ENCODE data around the gene MGAM2. TPM values are rescaled to one million over a fixed set of nuclear protein-coding genes. Genes with fewer than 3 reads are reported as not detected.

Gene MGAM2
- total and polyA plus RNA-seq, 2 donors: 0.02 to 0.09 TPM

DNA sequence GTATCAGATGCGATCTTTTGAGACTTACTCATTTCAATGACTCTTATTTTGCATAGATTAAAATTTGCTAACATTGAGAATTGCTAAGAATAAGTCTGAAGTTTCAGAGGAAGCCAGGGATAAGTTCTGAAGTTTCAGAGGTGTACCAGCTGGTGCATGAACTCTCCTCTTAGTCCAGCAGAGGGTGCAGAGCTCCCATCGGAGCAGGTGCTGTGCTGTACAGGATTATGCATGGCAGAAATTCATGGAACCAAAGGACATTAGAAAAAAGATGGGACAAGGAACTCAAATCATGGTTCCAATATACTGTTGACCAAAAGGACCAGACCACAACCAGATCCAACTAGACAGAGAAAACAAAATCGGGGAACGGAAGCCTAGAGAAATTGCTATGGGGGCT lies 41.9 kb downstream of the MGAM2 start:
- H3K27me3 ChIP-seq (ENCODE audit: control insufficient read depth in 2 of 2, insufficient read depth in 1 of 2, low read length in 1 of 2): no peaks in the 10 kb centered on the region
- H3K4me3 ChIP-seq (ENCODE audit: low read length in 2 of 2): no peak overlapping the region
- H3K36me3 ChIP-seq (ENCODE audit: control insufficient read depth in 2 of 2, insufficient read depth in 2 of 2, low read length in 1 of 2): no peaks in the 10 kb centered on the region
- DNase-seq (ENCODE audit: low read depth in 6 of 9, low spot score in 9 of 9): peak in 1 of 9 donors; percentile 24
- no peak overlapping the region for H3K27ac ChIP-seq (ENCODE audit: low read depth in 1 of 2, low read length in 1 of 2)
- WGBS: 86% methylated on average over 4 of the region's 4 CpGs
- no peaks in the 10 kb centered on the region for H3K9me3 ChIP-seq (ENCODE audit: control insufficient read depth in 2 of 2, insufficient read depth in 1 of 2, low read length in 1 of 2)
- no peaks in the 10 kb centered on the region for H3K4me1 ChIP-seq (ENCODE audit: control insufficient read depth in 2 of 2, insufficient read depth in 2 of 2, low read length in 2 of 2)

DNA sequence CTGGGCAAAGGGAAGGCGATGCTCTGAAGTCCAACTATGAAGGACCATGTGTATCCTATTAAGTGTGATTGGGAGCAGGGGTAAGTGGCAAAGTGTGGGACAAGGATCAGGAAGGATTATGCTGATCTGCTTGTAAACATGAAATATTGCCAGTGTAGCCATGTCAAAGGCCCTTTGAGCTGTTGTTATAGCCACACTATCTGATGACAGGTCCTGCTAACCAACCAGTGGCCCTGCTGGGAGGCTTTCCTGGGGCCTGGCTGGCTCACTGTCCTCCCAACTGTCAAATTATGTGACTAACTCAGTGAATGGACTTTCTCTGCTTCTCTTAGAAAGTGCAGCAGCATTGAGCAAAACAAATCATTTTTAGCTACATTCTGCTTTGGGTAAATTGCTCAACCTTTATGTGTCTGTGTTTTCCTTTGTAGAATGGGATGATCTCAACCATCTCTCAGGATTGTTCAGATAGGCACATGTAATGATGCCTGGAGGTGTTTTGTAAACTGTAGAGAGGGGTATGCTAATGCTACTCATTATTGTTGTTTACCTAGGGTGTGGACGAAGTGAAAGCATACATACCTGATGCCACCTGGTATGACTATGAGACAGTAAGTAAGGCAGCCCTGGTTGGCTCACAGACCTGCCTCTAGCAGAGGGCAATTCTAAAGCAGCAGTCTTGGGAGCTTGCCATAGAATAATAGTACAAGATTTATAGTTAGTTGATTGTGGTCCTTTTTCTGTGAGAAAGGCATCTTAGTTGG lies 47.4 kb downstream of the MGAM2 start:
- Histone ChIP-seq H3K9me3 (ENCODE audit: control insufficient read depth in 2 of 2, insufficient read depth in 1 of 2, low read length in 1 of 2) (no peaks in the 10 kb centered on the region), H3K36me3 (ENCODE audit: control insufficient read depth in 2 of 2, insufficient read depth in 2 of 2, low read length in 1 of 2) (no peaks in the 10 kb centered on the region), H3K27ac (ENCODE audit: low read depth in 1 of 2, low read length in 1 of 2) (no peak overlapping the region), H3K4me1 (ENCODE audit: control insufficient read depth in 2 of 2, insufficient read depth in 2 of 2, low read length in 2 of 2) (no peaks in the 10 kb centered on the region), H3K4me3 (ENCODE audit: low read length in 2 of 2) (no peak overlapping the region), H3K27me3 (ENCODE audit: control insufficient read depth in 2 of 2, insufficient read depth in 1 of 2, low read length in 1 of 2) (no peaks in the 10 kb centered on the region)
- 92% methylated on average over 2 of the region's 2 CpGs for WGBS
- DNase-seq (ENCODE audit: low read depth in 6 of 9, low spot score in 9 of 9): no peak

DNA sequence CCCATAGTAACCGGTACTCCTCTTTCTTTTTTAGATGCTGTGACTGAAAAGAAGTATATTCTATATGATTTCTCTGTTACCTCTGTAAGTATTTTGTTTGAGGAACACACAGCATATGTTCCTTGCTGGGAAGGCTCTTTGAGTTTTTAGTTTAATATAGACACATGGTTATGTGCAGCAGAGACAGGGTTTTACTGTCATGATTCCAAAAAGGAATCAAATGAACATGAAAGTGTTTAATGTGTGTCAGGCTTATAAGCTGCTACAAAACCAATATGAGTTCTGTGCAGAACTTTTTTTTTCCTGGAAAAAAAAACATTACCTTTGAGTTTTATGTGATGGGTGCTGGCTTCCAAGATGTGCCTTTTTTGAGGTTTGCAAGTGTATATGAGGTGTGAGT lies 50.4 kb downstream of the MGAM2 start:
- no peak overlapping the region for H3K27ac ChIP-seq (ENCODE audit: low read depth in 1 of 2, low read length in 1 of 2)
- no peaks in the 10 kb centered on the region for H3K4me1 ChIP-seq (ENCODE audit: control insufficient read depth in 2 of 2, insufficient read depth in 2 of 2, low read length in 2 of 2)
- H3K27me3 ChIP-seq (ENCODE audit: control insufficient read depth in 2 of 2, insufficient read depth in 1 of 2, low read length in 1 of 2): no peaks in the 10 kb centered on the region
- WGBS: 92% methylated on average over 1 of the region's 1 CpG
- H3K4me3 ChIP-seq (ENCODE audit: low read length in 2 of 2): no peak overlapping the region
- H3K9me3 ChIP-seq (ENCODE audit: control insufficient read depth in 2 of 2, insufficient read depth in 1 of 2, low read length in 1 of 2): no peaks in the 10 kb centered on the region
- DNase-seq (ENCODE audit: low read depth in 6 of 9, low spot score in 9 of 9): no peak
- H3K36me3 ChIP-seq (ENCODE audit: control insufficient read depth in 2 of 2, insufficient read depth in 2 of 2, low read length in 1 of 2): no peaks in the 10 kb centered on the region

DNA sequence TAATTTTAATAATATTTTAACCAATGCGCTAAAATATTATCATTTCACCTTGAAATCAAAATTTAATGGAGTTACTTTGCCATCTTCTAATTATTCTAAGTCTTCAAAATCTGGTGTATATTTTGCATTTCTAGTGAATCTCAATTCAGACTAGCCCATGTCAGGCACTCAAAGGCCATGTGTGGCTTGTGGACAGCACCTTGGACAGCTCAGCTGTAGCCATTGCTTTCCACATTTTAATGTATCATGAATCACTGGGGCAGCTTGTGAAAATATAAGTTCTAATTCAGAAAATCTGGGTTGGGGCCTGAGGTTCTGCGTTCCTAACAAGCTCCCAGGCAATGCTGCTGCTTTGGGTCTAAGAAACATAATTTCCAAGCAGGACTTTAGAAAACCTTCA lies 57.2 kb downstream of the MGAM2 start:
- Histone ChIP-seq H3K27ac (ENCODE audit: low read depth in 1 of 2, low read length in 1 of 2) (no peak overlapping the region), H3K4me3 (ENCODE audit: low read length in 2 of 2) (no peak overlapping the region), H3K36me3 (ENCODE audit: control insufficient read depth in 2 of 2, insufficient read depth in 2 of 2, low read length in 1 of 2) (no peaks in the 10 kb centered on the region), H3K27me3 (ENCODE audit: control insufficient read depth in 2 of 2, insufficient read depth in 1 of 2, low read length in 1 of 2) (no peaks in the 10 kb centered on the region), H3K9me3 (ENCODE audit: control insufficient read depth in 2 of 2, insufficient read depth in 1 of 2, low read length in 1 of 2) (no peaks in the 10 kb centered on the region), H3K4me1 (ENCODE audit: control insufficient read depth in 2 of 2, insufficient read depth in 2 of 2, low read length in 2 of 2) (no peaks in the 10 kb centered on the region)
- WGBS: 98% methylated on average over 2 of the region's 2 CpGs
- no peak for DNase-seq (ENCODE audit: low read depth in 6 of 9, low spot score in 9 of 9)

DNA sequence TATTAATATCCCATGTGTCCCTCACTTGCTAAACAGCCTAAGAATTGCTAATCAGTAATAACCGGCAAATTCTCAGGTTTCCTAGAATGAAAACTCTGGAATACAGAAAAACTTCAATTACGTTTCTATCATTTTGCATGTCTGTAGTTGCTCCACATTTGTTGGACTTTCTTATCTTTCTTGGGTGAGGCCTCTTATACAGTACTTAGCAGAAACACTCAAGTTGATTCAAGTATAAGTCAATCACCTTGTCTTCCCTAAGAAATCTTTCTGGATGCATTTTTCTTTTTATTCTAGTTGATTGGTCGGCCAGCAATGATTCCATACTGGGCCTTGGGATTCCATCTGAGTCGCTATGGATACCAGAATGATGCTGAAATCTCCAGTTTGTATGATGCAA lies 61.4 kb downstream of the MGAM2 start:
- Histone ChIP-seq H3K27ac (ENCODE audit: low read depth in 1 of 2, low read length in 1 of 2) (no peak overlapping the region), H3K27me3 (ENCODE audit: control insufficient read depth in 2 of 2, insufficient read depth in 1 of 2, low read length in 1 of 2) (no peaks in the 10 kb centered on the region), H3K4me1 (ENCODE audit: control insufficient read depth in 2 of 2, insufficient read depth in 2 of 2, low read length in 2 of 2) (no peaks in the 10 kb centered on the region), H3K9me3 (ENCODE audit: control insufficient read depth in 2 of 2, insufficient read depth in 1 of 2, low read length in 1 of 2) (no peaks in the 10 kb centered on the region), H3K4me3 (ENCODE audit: low read length in 2 of 2) (no peak overlapping the region), H3K36me3 (ENCODE audit: control insufficient read depth in 2 of 2, insufficient read depth in 2 of 2, low read length in 1 of 2) (no peaks in the 10 kb centered on the region)
- 92% methylated on average over 4 of the region's 4 CpGs for WGBS
- DNase-seq (ENCODE audit: low read depth in 6 of 9, low spot score in 9 of 9): no peak

DNA sequence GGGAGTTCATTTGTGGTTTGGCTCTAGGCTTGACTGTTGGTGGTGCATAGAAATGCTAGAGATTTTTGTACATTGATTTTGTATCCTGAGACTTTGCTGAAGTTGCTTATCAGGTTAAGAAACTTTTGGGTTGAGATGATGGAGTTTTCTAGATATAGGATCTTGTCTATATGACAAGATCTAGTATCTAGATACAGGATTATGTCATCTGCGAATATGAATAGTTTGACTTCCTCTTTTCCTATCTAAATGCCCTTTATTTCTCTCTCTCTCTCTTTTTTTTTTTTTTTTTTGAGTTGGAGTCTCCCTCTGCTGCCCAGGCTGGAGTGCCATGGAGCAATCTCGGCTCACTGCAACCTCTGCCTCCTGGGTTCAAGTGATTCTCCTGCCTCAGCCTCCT lies 62.9 kb downstream of the MGAM2 start:
- 93% methylated on average over 2 of the region's 2 CpGs for WGBS
- Histone ChIP-seq H3K4me1 (ENCODE audit: control insufficient read depth in 2 of 2, insufficient read depth in 2 of 2, low read length in 2 of 2) (no peaks in the 10 kb centered on the region), H3K27ac (ENCODE audit: low read depth in 1 of 2, low read length in 1 of 2) (no peak overlapping the region), H3K27me3 (ENCODE audit: control insufficient read depth in 2 of 2, insufficient read depth in 1 of 2, low read length in 1 of 2) (no peaks in the 10 kb centered on the region), H3K36me3 (ENCODE audit: control insufficient read depth in 2 of 2, insufficient read depth in 2 of 2, low read length in 1 of 2) (no peaks in the 10 kb centered on the region), H3K9me3 (ENCODE audit: control insufficient read depth in 2 of 2, insufficient read depth in 1 of 2, low read length in 1 of 2) (no peaks in the 10 kb centered on the region), H3K4me3 (ENCODE audit: low read length in 2 of 2) (no peak overlapping the region)
- no peak for DNase-seq (ENCODE audit: low read depth in 6 of 9, low spot score in 9 of 9)

DNA sequence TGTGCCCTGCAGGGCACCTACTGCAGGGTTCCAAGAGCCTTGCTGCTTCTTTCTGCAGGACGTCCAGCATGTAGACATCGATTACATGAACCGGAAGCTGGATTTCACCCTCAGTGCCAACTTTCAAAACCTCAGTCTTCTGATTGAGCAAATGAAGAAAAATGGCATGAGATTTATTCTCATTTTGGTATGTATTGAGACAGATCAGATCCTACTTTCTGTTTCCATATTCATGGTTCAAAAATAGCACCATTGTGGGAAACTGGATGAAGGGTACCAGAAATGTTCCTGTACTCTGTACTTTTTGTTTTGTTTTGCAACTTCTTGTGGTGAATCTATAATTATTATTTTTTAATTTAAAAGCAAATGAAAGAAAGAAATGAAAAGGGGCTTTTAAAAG lies 64.1 kb downstream of the MGAM2 start:
- H3K27me3 ChIP-seq (ENCODE audit: control insufficient read depth in 2 of 2, insufficient read depth in 1 of 2, low read length in 1 of 2): no peaks in the 10 kb centered on the region
- H3K36me3 ChIP-seq (ENCODE audit: control insufficient read depth in 2 of 2, insufficient read depth in 2 of 2, low read length in 1 of 2): no peaks in the 10 kb centered on the region
- H3K4me3 ChIP-seq (ENCODE audit: low read length in 2 of 2): no peak overlapping the region
- WGBS: 99% methylated on average over 3 of the region's 3 CpGs
- no peak for DNase-seq (ENCODE audit: low read depth in 6 of 9, low spot score in 9 of 9)
- no peaks in the 10 kb centered on the region for H3K9me3 ChIP-seq (ENCODE audit: control insufficient read depth in 2 of 2, insufficient read depth in 1 of 2, low read length in 1 of 2)
- H3K4me1 ChIP-seq (ENCODE audit: control insufficient read depth in 2 of 2, insufficient read depth in 2 of 2, low read length in 2 of 2): no peaks in the 10 kb centered on the region
- H3K27ac ChIP-seq (ENCODE audit: low read depth in 1 of 2, low read length in 1 of 2): no peak overlapping the region

DNA sequence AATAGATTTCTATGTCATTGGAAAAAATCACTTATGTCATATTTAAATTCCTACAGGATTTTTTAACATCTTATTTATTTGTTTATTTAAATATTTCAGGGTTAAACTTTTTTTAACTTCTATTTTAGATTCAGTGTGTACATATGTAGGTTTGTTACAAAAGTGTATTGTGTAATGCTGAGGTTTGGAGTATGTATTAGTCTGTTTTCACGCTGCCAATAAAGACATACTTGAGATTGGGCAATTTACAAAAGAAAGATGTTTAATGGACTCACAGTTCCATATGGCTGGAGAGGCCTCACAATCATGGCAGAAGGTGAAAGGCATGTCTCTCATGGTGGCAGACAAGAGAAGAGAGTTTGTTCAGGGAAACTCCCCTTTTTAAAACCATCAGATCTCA lies 65.4 kb downstream of the MGAM2 start:
- H3K9me3 ChIP-seq (ENCODE audit: control insufficient read depth in 2 of 2, insufficient read depth in 1 of 2, low read length in 1 of 2): no peaks in the 10 kb centered on the region
- H3K27ac ChIP-seq (ENCODE audit: low read depth in 1 of 2, low read length in 1 of 2): no peak overlapping the region
- no peak for DNase-seq (ENCODE audit: low read depth in 6 of 9, low spot score in 9 of 9)
- no peaks in the 10 kb centered on the region for H3K27me3 ChIP-seq (ENCODE audit: control insufficient read depth in 2 of 2, insufficient read depth in 1 of 2, low read length in 1 of 2)
- no peaks in the 10 kb centered on the region for H3K4me1 ChIP-seq (ENCODE audit: control insufficient read depth in 2 of 2, insufficient read depth in 2 of 2, low read length in 2 of 2)
- no peaks in the 10 kb centered on the region for H3K36me3 ChIP-seq (ENCODE audit: control insufficient read depth in 2 of 2, insufficient read depth in 2 of 2, low read length in 1 of 2)
- WGBS: 97% methylated on average over 1 of the region's 1 CpG
- H3K4me3 ChIP-seq (ENCODE audit: low read length in 2 of 2): no peak overlapping the region

DNA sequence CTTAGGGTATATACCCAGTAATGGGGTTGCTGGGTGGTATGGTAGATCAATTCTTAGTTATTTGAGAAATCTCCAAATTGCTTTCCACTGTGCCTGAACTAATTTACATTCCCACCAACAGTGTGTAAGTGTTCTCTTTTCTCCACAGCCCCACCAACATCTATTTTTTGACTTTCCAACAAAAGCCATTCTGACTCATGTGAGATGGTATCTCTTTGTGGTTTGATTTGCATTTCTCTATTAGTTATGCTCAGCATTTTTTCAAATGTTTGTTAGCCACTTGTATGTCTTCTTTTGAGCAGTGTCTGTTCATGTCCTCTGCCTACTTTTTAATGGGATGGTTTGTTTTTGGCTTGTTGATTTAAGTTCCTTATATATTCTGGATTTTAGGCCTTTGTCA lies 66.4 kb downstream of the MGAM2 start:
- H3K27ac ChIP-seq (ENCODE audit: low read depth in 1 of 2, low read length in 1 of 2): no peak overlapping the region
- H3K9me3 ChIP-seq (ENCODE audit: control insufficient read depth in 2 of 2, insufficient read depth in 1 of 2, low read length in 1 of 2): no peaks in the 10 kb centered on the region
- H3K4me1 ChIP-seq (ENCODE audit: control insufficient read depth in 2 of 2, insufficient read depth in 2 of 2, low read length in 2 of 2): no peaks in the 10 kb centered on the region
- H3K27me3 ChIP-seq (ENCODE audit: control insufficient read depth in 2 of 2, insufficient read depth in 1 of 2, low read length in 1 of 2): no peaks in the 10 kb centered on the region
- no peak overlapping the region for H3K4me3 ChIP-seq (ENCODE audit: low read length in 2 of 2)
- DNase-seq (ENCODE audit: low read depth in 6 of 9, low spot score in 9 of 9): no peak
- H3K36me3 ChIP-seq (ENCODE audit: control insufficient read depth in 2 of 2, insufficient read depth in 2 of 2, low read length in 1 of 2): no peaks in the 10 kb centered on the region

All from thymus (tissue), 11 donors.